PC-3 (cell line): ENCODE results near the gene RPL3. TPM values are rescaled to one million over a fixed set of nuclear protein-coding genes. Genes with fewer than 3 reads are reported as not detected.
"Not testable (repeated sequence)": the region's sequence is repeated elsewhere in the genome, so short reads cannot be mapped to it uniquely, and the experiment has no call there.

Experiments used
- ATAC-seq: fragments of 200-7000 bp; cut with Tn5 transposase; 2 replicates; pipeline ENCODE4 v1.9.1; 2020; ENCODE audit warnings: mild to moderate bottlenecking, moderate library complexity
- BruUV-seq: library from RNA; stranded (reverse); fragments of 400-500 nt; replicated peaks from 2 replicates; lab custom pipeline; 2021; lab: Mats Ljungman, UMichigan
- CTCF ChIA-PET: fragments of 300-600 bp; sonication (Branson Sonifier 250); formaldehyde crosslinking; loops from one replicate; lab custom pipeline; 2022; ENCODE audit warnings: antibody characterized with exemption; lab: Charles Lee
- POLR2A ChIA-PET: fragments of 300-600 bp; sonication (Branson Sonifier 250); formaldehyde crosslinking; loops from one replicate; lab custom pipeline; 2022; ENCODE audit warnings: antibody characterized with exemption; ENCODE audit not compliant: unreplicated experiment; lab: Charles Lee
- DNase-seq: peaks from one replicate; pipeline ENCODE4 v3.0.0-alpha.2; 2015
- H2AFZ ChIP-seq: fragments of 300-600 bp; sonication (generic); 2 replicates; pipeline ENCODE4 v1.6.0; 2016; ENCODE audit warnings: antibody characterized with exemption, low read length
- H3F3A ChIP-seq: fragments of 300-600 bp; sonication (generic); one replicate; pipeline ENCODE4 v1.6.0; 2017; ENCODE audit warnings: antibody characterized with exemption, low read length, control low read depth, mild to moderate bottlenecking; ENCODE audit not compliant: unreplicated experiment
- H3K27ac ChIP-seq: fragments of 300-600 bp; sonication (generic); 2 replicates; pipeline ENCODE4 v1.5.1; 2016; ENCODE audit warnings: mild to moderate bottlenecking, low read length
- H3K27me3 ChIP-seq: fragments of 300-600 bp; sonication (generic); 2 replicates; pipeline ENCODE4 v1.6.1; 2016; ENCODE audit warnings: low read length, mixed read lengths
- H3K36me3 ChIP-seq: fragments of 300-600 bp; sonication (generic); 2 replicates; pipeline ENCODE4 v1.6.1; 2016; ENCODE audit warnings: low read depth, mixed run types, low read length, mixed read lengths
- H3K4me1 ChIP-seq: fragments of 300-600 bp; sonication (generic); 2 replicates; pipeline ENCODE4 v1.5.1; 2016; ENCODE audit warnings: low read length; ENCODE audit not compliant: insufficient read depth
- H3K4me2 ChIP-seq: fragments of 300-600 bp; sonication (generic); 2 replicates; pipeline ENCODE4 v1.6.0; 2016; ENCODE audit warnings: low read length
- H3K4me3 ChIP-seq: fragments of 300-600 bp; sonication (generic); 2 replicates; pipeline ENCODE4 v1.5.1; 2016; ENCODE audit warnings: mild to moderate bottlenecking, low read length, mixed read lengths
- H3K79me2 ChIP-seq: fragments of 300-600 bp; sonication (generic); 2 replicates; pipeline ENCODE4 v1.6.1; 2017; ENCODE audit warnings: low read length, mixed read lengths
- H3K9ac ChIP-seq: fragments of 300-600 bp; sonication (generic); 2 replicates; pipeline ENCODE4 v1.6.0; 2016; ENCODE audit warnings: mild to moderate bottlenecking, low read length
- H3K9me2 ChIP-seq: fragments of 300-600 bp; sonication (generic); replicated peaks from 2 replicates; pipeline ENCODE4 v1.6.1; 2016; ENCODE audit warnings: mixed run types, low read length, mixed read lengths
- H3K9me3 ChIP-seq: fragments of 300-600 bp; sonication (generic); 2 replicates; pipeline ENCODE4 v1.6.1; 2016; ENCODE audit warnings: low read length, mixed read lengths
- H4K20me1 ChIP-seq: fragments of 300-600 bp; sonication (generic); 2 replicates; pipeline ENCODE4 v1.6.1; 2016; ENCODE audit warnings: low read length, mixed read lengths
- CTCF ChIP-seq: fragments of 300-600 bp; sonication (generic); conservative IDR thresholded peaks from 2 replicates; pipeline ENCODE4 v1.5.1; 2017; ENCODE audit warnings: antibody characterized with exemption, low read depth, mild to moderate bottlenecking, low read length
- EZH2 ChIP-seq: fragments of 300-600 bp; sonication (generic); IDR thresholded peaks from one replicate; pipeline ENCODE4 v1.6.1; 2017; ENCODE audit warnings: antibody characterized with exemption, mild to moderate bottlenecking, low read length; ENCODE audit not compliant: unreplicated experiment
- EZH2phosphoT487 ChIP-seq: fragments of 300-600 bp; sonication (generic); IDR thresholded peaks from 2 replicates; pipeline ENCODE4 v1.6.1; 2018; ENCODE audit warnings: mild to moderate bottlenecking, antibody characterized with exemption, low read length, borderline replicate concordance
- intact Hi-C: fragments of 100-400 bp; cut with micrococcal nuclease; formaldehyde crosslinking; loops from 2 replicates; pipeline ENCODE4 v1.9.0; 2023
- total RNA-seq: library from RNA; depleted of rRNA; stranded (reverse); fragments of >200 nt; gene quantifications from 2 replicates; pipeline ENCODE4 v1.2.3, GENCODE V29; 2014

The RPL3 gene
- total RNA-seq, 1 experiment from 2014 or later: 1,363 TPM

DNA sequence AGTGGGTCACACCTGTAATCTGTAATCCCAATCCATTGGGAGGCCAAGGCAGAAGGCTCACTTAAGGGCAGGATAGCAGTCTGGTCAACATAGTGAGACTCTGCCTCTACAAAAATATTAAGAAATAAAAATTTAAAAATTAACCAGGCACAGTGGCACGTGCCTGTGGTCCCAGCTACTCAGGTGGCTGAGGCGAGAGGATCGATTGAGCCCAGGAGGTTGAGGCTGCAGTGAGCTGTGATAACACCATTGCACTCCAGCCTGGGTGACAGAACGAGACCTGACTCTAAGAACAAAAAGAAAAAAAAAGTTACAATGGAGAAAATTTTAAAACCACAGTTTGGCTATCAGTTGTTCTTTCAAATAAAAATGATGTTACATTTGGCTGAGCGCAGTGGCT is 17.0 kb upstream of the RPL3 start:
- intact Hi-C loops: no loop called here
- BruUV-seq: no TSS peak
- H3K4me2 ChIP-seq: no peak overlapping the region
- DNase-seq (no peak), ATAC-seq (no peak)
- no peaks in the 10 kb centered on the region for H3K36me3 ChIP-seq
- ChIA-PET POLR2A (no interaction called here), CTCF (no interaction called here)
- H3K27ac ChIP-seq: no peak overlapping the region
- H3K4me1 ChIP-seq: peaks cover 7% of the 10 kb centered on the region; the same call in 1 of the 2 replicates
- H3K4me3 ChIP-seq: no peak overlapping the region
- H3K9ac ChIP-seq: no peak overlapping the region
- H3K27me3 ChIP-seq: no peaks in the 10 kb centered on the region
- H2AFZ ChIP-seq: no peak overlapping the region
- H3K79me2 ChIP-seq: no peaks in the 10 kb centered on the region
- H3K9me3 ChIP-seq: no peaks in the 10 kb centered on the region
- no peaks in the 10 kb centered on the region for H4K20me1 ChIP-seq
- no peaks in the 10 kb centered on the region for H3F3A ChIP-seq
- H3K9me2 ChIP-seq: no peaks in the 10 kb centered on the region
- TF ChIP-seq EZH2: no peak
- no peak for TF ChIP-seq CTCF
- TF ChIP-seq EZH2phosphoT487: no peak

DNA sequence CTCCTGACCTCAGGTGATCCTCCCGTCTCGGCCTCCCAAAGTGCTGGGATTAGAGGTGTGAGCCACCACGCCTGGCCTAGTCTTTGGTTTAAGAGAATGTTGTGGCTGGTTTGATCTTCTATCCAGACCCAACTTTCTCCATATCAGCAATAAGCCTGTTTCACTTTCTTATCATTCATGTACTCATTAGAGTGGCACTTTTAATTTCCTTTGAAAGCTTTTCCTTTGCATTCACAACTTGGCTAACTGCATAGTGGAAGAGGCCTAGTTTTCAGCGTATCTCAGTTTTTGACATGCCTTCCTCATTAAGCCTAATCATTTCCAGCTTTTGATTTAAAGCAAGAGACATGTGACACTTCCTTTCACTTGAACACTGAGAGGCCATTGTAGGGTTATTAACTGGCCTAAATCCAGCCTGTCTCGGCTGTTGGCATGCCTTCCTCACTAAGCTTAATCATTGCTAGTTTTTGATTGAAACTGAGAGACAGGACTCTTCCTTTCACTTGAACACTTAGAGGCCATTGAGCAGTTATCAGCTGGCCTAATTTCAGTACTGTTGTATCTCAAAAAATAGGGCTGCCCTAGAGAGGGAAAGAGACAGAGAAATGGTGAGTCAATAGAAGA is 13.1 kb upstream of the RPL3 start:
- ATAC-seq: no peak

DNA sequence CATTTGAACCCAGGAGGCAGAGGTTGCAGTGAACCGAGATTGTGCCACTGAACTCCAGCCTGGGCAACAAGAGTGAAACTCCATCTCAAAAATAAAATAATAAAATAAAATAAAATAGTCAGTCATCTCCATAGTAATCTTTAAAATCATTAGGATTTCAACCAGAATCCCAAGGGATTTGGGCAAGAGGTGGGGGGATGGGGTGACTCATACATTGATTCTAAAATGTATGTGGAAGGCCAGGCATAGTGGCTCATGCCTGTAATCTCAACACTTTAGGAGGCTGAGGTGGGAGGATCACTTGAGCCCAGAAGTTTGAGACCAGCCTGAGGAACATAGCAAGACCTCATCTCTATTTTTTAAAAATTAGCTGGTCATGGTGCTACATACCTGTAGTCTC is 11.1 kb upstream of the RPL3 start:
- DNase-seq, H3K79me2 ChIP-seq, H3F3A ChIP-seq, H3K9ac ChIP-seq, H3K4me1 ChIP-seq, H4K20me1 ChIP-seq, CTCF ChIA-PET, H3K27ac ChIP-seq, H3K4me2 ChIP-seq, BruUV-seq, H3K27me3 ChIP-seq, H3K9me3 ChIP-seq, H2AFZ ChIP-seq, H3K4me3 ChIP-seq, ATAC-seq, POLR2A ChIA-PET, H3K36me3 ChIP-seq, intact Hi-C loops, H3K9me2 ChIP-seq: not testable (repeated sequence)

More for the DNA sequence above, 13.1 kb upstream of the RPL3 start:
- Histone ChIP-seq H2AFZ (no peak overlapping the region), H3K36me3 (no peaks in the 10 kb centered on the region), H3K4me1 (no peaks in the 10 kb centered on the region), H3K4me3 (no peak overlapping the region), H3K27me3 (no peaks in the 10 kb centered on the region), H3K9me3 (no peaks in the 10 kb centered on the region), H3K79me2 (no peaks in the 10 kb centered on the region), H3K9ac (no peak overlapping the region), H3F3A (no peaks in the 10 kb centered on the region), H3K27ac (no peak overlapping the region), H4K20me1 (no peaks in the 10 kb centered on the region), H3K9me2 (no peaks in the 10 kb centered on the region), H3K4me2 (no peak overlapping the region)
- intact Hi-C loops: no loop called here
- no TSS peak for BruUV-seq
- ChIA-PET POLR2A (no interaction called here), CTCF (interaction anchor here (0.6 to 0.7 kb wide), 2 partner anchors 9 to 227 kb away, joined by 3 to 9 read pairs; no protein-coding TSS in a partner anchor)
- DNase-seq: no peak
- TF ChIP-seq EZH2phosphoT487: no peak
